ENCODE data around the gene PDCD1.

The PDCD1 gene

GRCh38 chr2:241816431-241817121, 42.1 kb downstream of the PDCD1 start:
- DNase-seq (ENCODE audit: low read depth), result no peak
- TF ChIP-seq CTCF (IDR thresholded peaks at IDR 0.05; ENCODE audit: control insufficient read depth, insufficient read depth, low read depth, low read length, missing control alignments), result no peak
- H3K4me3 ChIP-seq (ENCODE audit: control insufficient read depth, low read depth, low read length), result no peak overlapping the region

- DNase-seq (ENCODE audit: low read depth), result no peak
- TF ChIP-seq CTCF (IDR thresholded peaks at IDR 0.05; ENCODE audit: control insufficient read depth, insufficient read depth, low read depth, low read length, missing control alignments), result no peak
- no peak overlapping the region for H3K4me3 ChIP-seq (ENCODE audit: control insufficient read depth, low read depth, low read length)
These were observed 42.9 kb downstream of the PDCD1 start for GRCh38 chr2:241815477-241816430.

GRCh38 chr2:241814643-241815476, 43.8 kb downstream of the PDCD1 start:
- DNase-seq (ENCODE audit: low read depth), result no peak
- no peak overlapping the region for H3K4me3 ChIP-seq (ENCODE audit: control insufficient read depth, low read depth, low read length)
- no peak for TF ChIP-seq CTCF (IDR thresholded peaks at IDR 0.05; ENCODE audit: control insufficient read depth, insufficient read depth, low read depth, low read length, missing control alignments)

GRCh38 chr2:241814393-241814642, 44.4 kb downstream of the PDCD1 start:
- no peak overlapping the region for H3K4me3 ChIP-seq (ENCODE audit: control insufficient read depth, low read depth, low read length)
- no peak for TF ChIP-seq CTCF (IDR thresholded peaks at IDR 0.05; ENCODE audit: control insufficient read depth, insufficient read depth, low read depth, low read length, missing control alignments)
- no peak for DNase-seq (ENCODE audit: low read depth)

GRCh38 chr2:241813644-241814392, 44.9 kb downstream of the PDCD1 start:
- no peak for TF ChIP-seq CTCF (IDR thresholded peaks at IDR 0.05; ENCODE audit: control insufficient read depth, insufficient read depth, low read depth, low read length, missing control alignments)
- no peak overlapping the region for H3K4me3 ChIP-seq (ENCODE audit: control insufficient read depth, low read depth, low read length)
- DNase-seq (ENCODE audit: low read depth), result no peak

All from AG09309 (cell line).